Activated CD8-positive, alpha-beta memory T cell treated with anti-CD3 and anti-CD28 coated beads, Interleukin-2, amount 50 U/mL, for 48 hours (primary cell): ENCODE results near the gene GAK.

ENCODE experiments used
- DNase-seq: peaks from one replicate; pipeline ENCODE4 v3.0.0-alpha.2; 2020

GAK gene

DNA sequence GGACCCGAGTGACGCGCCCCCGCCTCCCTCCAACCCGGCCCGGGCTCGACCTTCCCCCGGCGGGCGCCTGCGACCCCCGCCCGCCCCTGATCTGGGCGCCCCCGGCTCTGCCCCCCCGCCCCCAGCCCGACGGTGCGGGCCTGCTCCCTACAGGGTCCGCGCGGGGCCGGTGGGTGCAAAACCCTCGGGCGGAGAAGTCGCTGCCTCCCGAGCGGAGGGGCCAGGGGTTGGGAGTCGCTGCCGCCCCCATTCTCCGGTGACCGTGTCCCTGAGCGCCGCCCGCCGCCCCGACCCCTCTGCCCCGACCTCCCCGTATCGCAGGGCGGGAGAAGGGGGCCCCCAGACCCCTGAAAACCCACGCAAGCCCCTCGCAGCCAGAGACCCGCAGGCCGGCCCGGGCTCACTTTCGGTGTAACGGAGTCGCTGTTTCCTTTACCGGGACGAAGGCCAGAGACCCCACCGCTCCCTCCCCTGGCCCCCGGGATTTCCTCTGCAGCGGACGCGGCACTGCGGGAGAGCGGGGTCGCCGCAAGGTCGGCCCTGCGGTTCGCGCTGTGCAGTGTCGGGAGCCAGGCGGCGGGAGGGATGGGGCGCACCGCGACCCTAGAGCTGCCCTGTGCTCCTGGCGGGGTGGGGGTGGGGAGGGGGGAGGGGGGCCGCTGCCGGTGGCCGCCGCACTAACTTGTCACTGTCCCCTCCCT lies 105.5 kb downstream of the GAK start:
- DNase-seq, result no peak

DNA sequence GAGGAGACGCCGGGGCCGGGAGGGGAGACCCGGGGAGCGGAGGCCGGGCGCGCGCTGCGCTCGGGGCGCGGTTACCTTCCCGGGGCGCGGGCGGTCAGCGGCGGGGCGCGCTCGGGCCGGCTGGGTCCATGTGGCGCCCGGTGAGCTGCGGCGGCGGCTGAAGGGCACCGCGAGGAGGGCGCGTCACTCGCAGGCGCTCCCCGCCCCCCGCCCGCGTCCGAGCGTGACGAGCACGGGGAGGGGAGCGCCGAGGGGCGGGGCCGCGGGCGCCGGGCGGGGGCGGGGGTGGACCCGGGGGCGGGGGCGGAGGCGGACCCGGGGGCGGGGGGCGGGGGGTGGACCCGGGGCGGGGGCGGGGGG lies 106.2 kb downstream of the GAK start, which contains the start of gene CPLX1:
TSS of gene CPLX1 (minus strand) at position 159 of the 360 bp plus-strand sequence. CDS start 1,607 bp downstream, outside the sequence.
- no peak for DNase-seq

DNA sequence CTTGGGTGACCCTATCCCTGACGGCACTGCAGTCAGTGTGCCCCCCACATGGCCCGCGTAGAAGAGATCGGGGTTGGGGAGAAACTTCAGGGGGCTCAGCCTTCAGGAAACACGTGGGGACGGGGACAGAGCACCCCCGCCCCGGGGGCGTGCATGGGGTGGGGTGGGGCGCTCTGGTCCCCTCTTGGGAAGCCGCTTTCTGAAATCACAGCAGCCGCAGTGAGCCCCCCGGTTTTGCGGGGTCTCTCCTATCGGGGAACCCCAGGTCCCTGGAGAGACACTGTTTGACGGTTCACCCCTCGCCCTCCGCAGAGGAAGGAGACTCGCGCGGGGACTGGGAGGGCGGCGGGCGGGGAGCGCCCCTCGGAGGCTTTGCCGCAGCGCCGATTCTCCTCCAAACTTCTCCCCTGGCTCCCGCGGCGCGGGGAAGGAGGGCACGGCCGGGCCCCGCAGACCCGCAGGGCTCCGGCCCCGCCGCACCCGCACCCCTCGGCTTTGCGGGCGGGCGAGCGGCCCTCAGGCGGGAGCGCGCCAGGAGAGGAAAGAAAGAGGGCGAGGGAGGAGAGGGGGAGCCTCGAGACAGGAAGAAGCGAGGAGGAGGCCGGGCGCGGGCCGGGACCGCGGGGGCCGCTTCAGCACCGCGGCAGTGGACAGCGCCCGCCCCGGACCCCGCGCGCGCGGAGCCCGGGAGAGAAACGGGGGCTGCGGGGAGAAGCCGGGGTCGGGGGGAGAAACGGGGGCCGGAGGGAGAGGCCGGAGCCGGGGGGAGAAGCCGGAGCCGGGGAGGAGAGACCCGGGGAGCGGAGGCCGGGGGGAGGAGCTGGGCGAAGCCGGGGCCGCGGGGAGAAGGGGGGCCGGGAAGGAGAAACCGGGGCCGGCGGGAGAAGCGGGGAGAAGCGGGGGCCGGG lies 106.8 kb downstream of the GAK start:
- no peak for DNase-seq

DNA sequence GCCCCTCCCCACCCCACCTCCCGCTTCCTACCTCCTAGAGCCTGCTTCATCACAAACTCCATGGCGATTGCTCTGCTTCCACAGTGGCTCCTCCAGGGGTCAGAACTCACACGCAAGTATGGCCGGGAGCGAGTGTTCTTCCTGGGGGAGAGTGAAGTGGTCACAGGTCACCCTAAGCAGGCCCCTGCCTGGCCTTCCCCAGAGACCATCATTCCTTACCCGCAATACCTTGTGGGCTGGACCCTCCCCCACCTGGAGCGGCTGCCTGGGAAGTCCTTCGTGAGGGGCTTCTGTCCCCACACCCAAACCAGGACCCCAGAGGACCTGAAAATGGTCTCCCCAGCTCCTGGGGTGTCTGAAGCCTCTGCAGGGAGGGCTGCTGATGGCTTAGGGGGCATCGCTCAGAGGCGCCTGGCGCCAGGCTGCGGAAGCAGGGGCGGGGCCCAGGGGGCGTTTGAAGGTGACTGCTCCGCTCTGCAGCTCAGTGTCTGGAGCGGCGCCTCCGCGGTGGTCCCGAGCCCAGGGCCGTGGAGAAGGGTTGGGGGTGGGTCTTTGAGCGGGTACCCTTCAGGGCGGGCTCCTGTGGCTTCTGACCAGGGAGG lies 107.6 kb downstream of the GAK start:
- no peak for DNase-seq

DNA sequence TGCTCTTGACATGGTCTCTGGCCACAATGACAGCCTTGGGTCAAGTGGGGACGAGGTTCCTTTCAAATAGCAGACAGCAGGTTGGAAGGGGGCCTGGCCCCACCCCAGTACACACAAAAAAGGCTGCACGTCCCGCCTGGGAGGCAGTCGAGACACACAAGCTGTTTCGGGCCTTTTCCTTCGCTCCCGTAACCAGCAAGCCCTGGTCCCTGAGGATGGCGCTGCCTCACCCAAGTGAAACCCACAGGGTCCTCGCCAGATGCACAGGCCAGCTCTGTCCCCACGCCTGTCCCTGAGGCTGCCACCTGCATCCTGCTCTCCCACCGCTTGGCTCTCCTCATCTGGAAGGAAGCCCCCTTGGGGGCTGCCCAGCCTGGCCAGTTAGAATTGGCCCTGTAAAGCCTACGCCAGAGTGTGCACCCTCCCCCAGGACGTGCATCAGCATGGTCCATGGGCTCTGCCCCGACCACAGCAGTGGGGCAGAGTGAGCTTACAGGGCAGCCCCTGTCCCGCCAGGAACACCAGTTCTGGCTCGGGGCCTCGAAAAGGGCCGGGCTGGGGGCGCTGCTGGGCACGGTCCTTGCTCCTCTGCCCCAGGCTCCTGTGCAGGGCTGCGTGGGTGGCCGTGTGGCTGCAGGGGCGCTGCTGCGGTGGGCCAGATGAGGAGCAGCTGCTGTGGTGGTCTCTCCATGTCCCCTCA lies 108.2 kb downstream of the GAK start:
- DNase-seq, result no peak

DNA sequence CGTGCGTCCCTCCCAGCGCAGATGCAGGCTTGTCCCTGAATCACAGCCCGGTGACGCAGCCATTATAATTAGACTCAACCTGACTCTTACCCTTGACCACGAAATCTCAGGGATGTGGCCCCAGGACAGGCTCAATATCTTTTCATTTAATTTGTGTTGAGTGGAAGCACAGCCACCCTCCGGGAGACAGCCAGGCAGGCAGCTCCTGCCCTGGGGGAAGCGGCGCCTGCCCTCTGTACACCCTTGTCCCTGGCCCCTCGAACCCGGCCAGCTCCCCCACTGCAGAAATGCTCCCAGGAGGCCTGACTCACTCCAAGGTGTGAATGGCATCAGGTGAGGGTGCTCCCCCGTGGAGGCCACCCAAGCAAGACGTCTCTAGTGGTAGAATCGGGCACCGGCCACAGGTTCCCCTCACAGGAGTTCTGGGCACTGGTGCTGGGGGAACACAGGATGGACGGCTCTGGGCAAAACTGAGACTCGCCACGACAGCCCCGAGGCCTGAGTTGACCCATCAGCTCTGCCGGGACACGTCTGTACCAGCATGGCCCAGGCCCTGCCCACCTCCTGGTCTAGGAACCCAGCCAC lies 108.8 kb downstream of the GAK start:
- DNase-seq, result no peak

DNA sequence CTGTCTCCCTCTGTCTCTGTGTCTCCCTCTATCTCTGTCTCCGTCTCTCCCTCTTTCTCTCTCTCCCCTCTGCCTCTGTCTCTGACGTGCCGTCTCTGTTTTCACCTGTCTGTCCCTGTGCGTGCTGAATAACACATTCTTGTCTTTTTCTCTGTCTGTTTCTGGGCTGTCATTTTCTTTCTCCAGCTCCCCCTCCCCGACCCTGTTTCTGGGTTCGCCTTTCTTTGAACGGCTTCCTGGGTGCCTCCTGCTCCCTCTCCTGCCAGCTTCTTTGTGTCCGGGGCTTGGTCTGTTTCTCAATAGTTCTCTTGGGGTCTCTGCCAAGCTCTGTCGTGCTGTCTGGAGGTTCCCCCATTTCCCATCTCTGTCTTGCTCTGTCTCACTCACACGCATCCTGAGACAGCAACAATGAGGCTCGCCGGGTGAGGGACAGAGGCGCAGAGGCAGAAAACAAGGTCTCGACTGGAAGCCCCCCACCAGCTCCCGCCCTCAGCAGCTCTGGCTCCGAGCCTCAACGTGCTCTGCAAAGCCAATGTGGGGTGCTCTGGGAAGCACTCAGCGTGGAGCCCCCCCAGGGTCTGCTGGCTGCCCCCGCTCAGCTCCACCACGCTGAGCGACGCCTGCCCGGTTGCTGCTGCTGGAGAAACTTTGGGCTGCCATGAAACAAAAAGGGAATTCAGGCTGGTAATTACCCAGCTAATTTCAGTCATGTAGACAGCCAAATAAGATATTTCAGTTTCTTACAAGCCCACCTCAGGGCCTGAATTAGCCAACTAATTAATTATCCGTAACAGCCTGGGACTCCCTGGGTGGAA lies 109.5 kb downstream of the GAK start:
- no peak for DNase-seq

DNA sequence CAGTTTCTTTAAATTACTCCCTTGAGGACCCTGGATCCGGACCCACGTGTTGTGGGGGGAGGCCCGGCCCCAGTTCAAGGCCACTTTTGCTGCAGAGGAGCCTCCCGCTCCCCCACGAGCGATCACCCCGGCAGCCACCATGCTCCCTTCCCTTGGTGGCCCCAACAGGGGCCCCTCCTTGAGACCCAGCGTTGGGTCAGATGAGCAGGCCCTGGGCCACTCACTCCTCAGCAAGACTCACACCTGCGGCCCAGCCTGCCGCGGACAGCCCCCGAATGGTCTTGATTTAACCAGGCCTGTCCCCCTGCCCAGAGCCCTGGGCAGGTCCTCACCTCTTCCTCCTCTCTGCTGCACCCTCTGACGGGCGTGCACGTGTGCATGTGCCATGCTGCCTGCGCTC lies 110.5 kb downstream of the GAK start:
- DNase-seq, result no peak

DNA sequence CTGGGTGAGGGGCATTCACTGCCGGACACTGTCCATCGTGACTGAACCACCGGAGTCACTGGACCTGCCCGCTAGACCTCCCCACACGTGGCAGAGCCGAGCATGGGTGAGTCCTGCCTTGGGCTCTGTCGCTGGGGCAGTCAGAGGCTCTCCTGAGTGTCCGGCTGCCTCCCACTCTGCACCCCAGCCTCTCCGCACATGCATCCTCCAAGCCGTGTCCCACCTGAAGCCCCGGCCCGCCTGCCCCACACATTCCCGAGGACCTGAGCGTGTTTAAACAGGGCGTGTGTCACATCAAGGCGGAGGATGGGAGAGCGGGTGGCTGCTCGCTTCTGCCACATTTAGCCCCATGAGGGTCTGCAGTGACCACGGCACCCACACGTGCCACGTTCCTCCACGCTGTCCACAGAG lies 110.9 kb downstream of the GAK start:
- DNase-seq, result no peak

DNA sequence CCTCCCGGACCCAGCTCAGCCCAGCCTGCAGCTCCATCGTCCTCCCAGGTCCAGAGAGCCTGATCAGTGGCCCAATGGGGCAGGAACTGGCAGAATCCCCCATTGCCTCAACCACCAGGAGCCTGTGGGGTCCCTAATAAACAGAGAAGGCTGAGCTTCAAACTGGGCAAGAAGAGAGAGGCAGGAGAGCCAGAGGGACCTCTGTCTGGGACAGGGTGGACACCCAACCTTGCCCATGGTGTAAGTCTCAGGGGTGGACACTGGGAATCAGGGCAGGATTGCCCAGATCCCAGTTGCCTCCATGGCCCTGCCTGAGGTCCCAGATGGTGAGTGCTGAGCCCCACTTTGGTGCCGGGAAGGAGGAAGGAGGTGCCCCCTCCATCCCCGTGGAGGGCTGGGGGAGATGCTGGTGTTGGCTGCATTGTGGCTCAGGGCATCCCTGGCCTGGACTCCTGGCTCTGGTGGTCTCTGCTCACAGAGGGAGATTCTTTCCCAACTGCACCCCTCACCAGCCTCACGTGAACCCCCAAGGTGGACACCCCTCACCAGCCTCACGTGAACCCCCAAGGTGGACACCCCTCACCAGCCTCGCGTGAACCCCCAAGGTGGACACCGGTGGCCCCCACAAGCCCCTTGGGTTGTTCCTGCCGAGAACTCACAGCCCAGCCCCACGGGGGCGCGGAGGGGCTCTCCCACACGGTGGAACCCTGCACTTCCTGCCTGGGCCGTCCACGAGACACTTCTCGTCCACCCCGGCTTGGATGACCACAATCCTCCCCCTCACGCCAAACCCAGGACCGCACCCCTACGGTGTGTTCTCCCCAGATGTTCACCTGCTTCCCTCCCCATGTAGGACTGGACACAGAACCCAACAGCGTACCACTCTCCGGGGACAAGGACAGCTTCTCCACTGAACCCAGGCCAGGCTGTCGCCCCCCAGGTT lies 111.6 kb downstream of the GAK start:
- no peak for DNase-seq

DNA sequence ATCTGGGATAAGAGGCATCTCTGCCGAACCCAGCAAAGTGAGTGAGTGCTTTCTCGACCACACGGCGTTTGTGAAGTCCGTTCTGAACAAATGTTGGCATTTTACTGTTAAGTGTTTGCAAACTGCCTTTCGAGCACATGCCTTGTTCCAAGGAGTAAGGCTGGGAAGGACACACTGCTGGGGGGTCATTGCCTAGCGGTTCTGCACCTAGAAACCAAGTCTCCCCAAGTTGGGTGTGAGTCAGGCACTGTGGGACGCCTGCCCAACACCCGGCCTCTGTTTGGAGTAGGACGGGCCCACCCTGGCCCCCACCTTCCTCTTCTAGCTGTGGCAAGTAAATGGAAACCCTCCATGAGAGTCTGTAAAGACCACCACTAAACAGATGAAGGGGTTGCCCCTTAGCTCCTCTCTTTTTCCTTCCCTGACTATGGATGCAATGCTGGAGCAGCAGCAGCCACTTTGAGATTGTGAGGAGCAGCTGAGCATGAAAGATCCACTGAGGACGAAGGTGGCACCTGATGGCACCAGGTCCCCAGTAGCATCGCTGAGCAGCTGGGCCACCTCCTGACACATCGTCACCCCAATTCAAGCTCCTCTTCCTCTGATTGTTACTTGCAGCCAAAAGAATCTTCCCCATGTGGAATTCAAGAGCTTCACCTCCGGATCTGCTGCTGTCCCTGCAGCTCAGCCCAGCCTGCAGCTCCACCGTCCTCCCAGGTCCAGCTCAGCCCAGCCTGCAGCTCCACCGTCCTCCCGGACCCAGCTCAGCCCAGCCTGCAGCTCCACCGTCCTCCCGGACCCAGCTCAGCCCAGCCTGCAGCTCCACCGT lies 112.5 kb downstream of the GAK start:
- DNase-seq, result no peak

DNA sequence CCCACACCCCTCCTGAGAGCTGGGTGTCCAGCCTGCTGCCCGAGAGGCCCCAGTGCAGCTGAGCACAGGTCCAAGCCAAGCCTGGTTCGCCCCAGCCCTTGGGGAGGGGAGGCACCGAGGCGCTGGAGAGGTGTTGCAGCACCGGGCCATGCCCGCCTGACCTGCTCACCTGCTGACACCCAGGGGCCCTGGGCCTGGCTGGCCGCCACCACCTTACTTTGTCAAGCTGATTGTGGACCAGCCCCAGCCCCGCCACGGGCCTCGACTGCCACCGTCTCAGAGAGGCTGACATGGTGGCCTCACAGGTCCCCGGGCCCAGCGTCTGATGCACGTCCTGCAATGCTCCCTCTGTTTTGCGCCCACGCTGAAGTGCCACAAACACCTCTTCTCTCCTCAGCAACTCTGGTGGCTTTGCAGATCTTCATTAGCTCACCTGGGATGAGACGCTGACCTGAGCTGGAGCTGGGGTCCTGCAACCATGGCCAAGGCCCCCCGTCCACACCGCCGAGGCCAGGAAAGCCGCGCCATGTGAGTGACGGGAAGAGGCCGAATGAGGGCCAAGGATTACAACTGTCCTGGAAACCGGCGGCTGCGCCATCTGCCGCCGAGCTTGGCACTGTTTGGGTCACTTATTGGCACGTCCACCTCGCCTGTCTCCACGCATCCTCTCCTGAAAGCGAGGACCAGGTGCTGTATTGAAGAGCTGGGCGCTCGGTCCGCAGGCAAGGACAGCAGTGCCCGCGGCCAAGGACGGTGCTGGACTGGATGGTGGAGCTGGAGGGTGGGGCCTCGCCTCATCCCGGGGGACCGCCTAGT lies 113.8 kb downstream of the GAK start:
- DNase-seq, result no peak

DNA sequence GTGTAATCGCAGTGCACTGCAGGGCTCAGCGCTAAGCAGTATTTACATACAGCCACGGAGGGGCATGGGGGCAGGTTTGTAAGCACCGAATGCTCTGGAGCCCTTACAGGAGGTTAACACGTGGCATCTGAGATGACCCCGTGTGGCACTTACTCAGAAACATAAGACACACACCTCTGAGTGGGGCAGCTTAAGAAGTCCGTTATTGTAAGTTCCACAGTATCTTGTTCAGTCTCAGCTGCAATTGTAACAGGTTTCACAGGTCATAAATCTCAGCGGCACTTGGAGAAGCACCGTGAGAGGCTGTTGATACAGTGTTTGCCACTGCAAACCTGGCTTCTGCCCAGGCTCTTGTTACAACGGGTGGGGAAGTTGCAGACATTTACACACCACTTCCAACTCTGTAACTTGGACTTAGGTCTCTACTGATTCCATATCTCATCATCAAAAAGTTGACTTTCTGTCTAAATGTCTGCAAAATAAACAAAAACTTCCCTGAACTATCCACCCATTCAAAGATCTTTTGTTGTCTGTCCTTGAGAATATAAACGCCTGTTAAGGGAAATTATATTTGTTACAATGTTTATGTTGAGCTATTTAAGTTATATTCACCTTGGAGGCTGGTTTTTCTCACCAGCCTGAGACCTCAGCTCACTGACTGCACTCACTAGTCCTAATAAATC lies 116.5 kb downstream of the GAK start:
- no peak for DNase-seq

DNA sequence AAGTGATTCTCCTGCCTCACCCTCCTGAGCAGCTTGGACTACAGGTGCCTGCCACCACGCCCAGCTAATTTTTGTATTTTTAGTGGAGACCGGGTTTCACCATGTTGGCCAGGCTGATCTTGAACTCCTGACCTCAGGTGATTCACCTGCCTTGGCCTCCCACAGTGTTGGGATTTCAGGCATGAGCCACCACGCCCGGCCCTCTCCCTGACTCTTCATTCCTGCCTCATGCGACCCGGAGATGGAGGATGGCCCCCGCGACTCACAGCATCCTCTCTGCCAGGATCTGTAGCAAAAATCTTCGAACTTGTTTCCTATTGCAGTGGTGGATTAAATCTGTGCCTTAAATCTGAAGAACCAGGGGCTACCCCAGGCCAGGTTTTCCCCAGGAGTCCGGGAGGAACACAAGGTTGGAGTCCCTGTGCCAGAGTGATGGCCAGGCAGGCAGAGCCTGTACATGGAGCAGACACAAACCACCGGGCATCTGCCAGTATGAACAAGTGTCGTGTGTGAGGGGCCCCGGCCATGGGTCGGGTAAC lies 117.7 kb downstream of the GAK start:
- no peak for DNase-seq

DNA sequence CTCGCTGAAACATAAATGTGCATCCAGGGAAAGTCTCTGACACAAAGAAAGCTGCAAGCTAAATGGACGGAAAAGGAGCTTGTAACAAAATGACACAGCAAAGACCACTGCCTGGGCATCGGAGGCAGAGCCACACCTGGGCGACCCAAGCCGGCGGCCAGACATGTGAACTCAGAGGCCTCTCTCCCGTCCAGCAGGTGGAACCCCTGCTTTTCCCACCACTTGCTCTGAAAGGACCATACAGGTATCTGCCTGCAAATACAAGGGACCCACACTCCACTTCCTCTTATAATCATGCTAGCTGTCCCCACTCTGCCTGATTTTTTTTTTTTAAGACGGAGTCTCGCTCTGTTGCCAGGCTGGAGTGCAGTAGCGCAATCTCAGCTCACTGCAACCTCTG lies 118.2 kb downstream of the GAK start:
- no peak for DNase-seq

DNA sequence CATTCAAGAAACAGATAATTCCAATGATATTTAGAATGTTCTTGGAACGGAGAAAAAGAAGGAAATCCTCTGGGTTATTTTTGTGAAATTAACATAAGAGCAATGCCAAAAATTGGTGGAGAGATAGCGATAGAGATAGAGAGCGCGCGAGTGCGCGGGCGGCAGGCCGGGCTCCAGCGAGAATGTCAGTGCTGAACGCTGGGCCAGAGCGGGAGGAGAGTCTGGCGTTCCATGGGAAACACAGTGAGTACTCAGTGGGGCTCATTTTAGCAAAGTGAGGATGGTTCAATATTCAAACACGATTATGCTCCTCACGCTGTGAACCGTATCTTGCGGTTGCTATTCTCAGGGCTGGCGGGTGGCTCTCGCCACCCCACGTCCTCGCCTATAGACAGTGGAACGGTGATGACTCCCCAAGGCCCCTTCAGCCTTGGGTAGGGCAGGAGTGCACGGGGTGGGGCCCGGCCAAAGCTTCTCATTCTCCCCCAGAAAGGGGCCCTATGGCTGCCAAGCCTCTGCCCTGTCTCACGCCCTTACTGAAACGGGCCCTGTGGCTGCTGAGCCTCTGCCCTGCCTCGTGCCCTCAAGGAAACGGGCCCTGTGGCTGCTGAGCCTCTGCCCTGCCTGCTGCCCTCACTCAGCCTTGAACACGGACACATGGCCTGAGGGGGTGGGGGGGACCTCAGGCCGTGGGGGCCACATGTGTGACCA lies 123.1 kb downstream of the GAK start:
- no peak for DNase-seq

DNA sequence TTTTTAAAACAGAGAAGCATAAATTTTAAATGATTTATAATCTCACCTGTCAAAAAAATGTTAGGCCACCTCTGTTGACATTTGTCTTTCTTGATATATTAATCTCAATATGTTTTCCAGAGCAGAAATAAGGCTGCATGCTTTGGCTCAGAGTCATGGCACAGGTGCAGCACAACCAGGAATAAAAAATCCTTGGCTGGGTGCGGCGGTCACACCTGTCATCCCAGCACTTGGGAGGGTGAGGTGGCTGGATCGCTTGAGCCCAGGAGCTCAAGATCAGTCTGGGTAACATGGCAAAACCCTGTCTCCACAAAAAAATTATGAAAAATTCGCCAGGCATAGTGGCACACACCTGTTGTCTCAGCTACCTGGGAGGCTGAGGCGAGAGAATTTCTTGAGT lies 124.3 kb downstream of the GAK start:
- DNase-seq, result no peak
